SU-DHL-6 (cell line): ENCODE measurements around the gene ATP4B.
A peak's percentile ranks its signal among the peaks of the same experiment; 100 is the strongest.

Experiments used
- H2AFZ ChIP-seq: fragments of 200-600 bp; sonication (generic); 2 replicates; pipeline ENCODE4 v1.6.1; 2014; ENCODE audit warnings: low read depth, mild to moderate bottlenecking, moderate library complexity, mixed read lengths, antibody characterized with exemption, low read length; ENCODE audit not compliant: severe bottlenecking
- H3F3A ChIP-seq: fragments of 200-600 bp; shearing (Covaris generic); 2 replicates; pipeline ENCODE4 v1.6.0; 2016; ENCODE audit warnings: antibody characterized with exemption, mild to moderate bottlenecking; ENCODE audit not compliant: insufficient read depth
- H3K27ac ChIP-seq: fragments of 200-600 bp; sonication (generic); 2 replicates; pipeline ENCODE4 v1.5.1; 2016; ENCODE audit warnings: low read depth, mild to moderate bottlenecking, low read length, moderate library complexity, mixed read lengths
- H3K27me3 ChIP-seq: fragments of 200-600 bp; sonication (generic), shearing (Covaris generic); 2 replicates; pipeline ENCODE4 v1.6.0; 2014; ENCODE audit warnings: mild to moderate bottlenecking, low read length
- H3K36me3 ChIP-seq: fragments of 200-600 bp; sonication (generic); 2 replicates; pipeline ENCODE4 v1.6.1; 2014; ENCODE audit warnings: mild to moderate bottlenecking, low read length, mixed read lengths
- H3K4me2 ChIP-seq: fragments of 300-600, 200-600 bp; shearing (Covaris generic), sonication (generic); 2 replicates; pipeline ENCODE4 v1.6.0; 2014; ENCODE audit warnings: low read length, low read depth, mild to moderate bottlenecking; ENCODE audit not compliant: poor library complexity, severe bottlenecking
- H3K4me3 ChIP-seq: fragments of 200-600 bp; sonication (generic); 2 replicates; pipeline ENCODE4 v1.5.1; 2014; ENCODE audit warnings: antibody characterized with exemption, low read length, mild to moderate bottlenecking, mixed read lengths; ENCODE audit not compliant: insufficient read depth, poor library complexity, severe bottlenecking
- H3K79me2 ChIP-seq: fragments of 200-600 bp; sonication (generic); 2 replicates; pipeline ENCODE4 v1.6.1; 2014; ENCODE audit warnings: mild to moderate bottlenecking, low read length, moderate library complexity; ENCODE audit not compliant: insufficient read depth
- H3K9ac ChIP-seq: fragments of 200-600 bp; sonication (generic); 2 replicates; pipeline ENCODE4 v1.7.0; 2014; ENCODE audit warnings: mild to moderate bottlenecking, low read length
- H3K9me2 ChIP-seq: fragments of 200-600 bp; sonication (generic); replicated peaks from 2 replicates; pipeline ENCODE4 v1.6.1; 2014; ENCODE audit warnings: low read length; ENCODE audit not compliant: insufficient read depth
- H3K9me3 ChIP-seq: fragments of 200-600 bp; sonication (generic); 2 replicates; pipeline ENCODE4 v1.6.1; 2014; ENCODE audit warnings: low read length, mixed read lengths; ENCODE audit not compliant: insufficient read depth
- H4K20me1 ChIP-seq: fragments of 200-600 bp; sonication (generic); 2 replicates; pipeline ENCODE4 v1.6.1; 2014; ENCODE audit warnings: low read depth, mild to moderate bottlenecking, antibody characterized with exemption, low read length, moderate library complexity, mixed read lengths
- EZH2phosphoT487 ChIP-seq: fragments of 200-600 bp; sonication (generic), shearing (Covaris generic); conservative IDR thresholded peaks from 2 replicates; pipeline ENCODE4 v1.6.1; 2018; ENCODE audit warnings: mild to moderate bottlenecking, antibody characterized with exemption, low read length, moderate library complexity, mixed read lengths
- TF ChIP-seq, protein P1 (sequence below): fragments of 200-600 bp; sonication (generic); IDR thresholded peaks from one replicate; pipeline ENCODE4 v1.5.1; 2017; ENCODE audit warnings: antibody characterized with exemption, mild to moderate bottlenecking, low read length, moderate library complexity; ENCODE audit not compliant: insufficient read depth, poor library complexity, severe bottlenecking

ATP4B gene

DNA sequence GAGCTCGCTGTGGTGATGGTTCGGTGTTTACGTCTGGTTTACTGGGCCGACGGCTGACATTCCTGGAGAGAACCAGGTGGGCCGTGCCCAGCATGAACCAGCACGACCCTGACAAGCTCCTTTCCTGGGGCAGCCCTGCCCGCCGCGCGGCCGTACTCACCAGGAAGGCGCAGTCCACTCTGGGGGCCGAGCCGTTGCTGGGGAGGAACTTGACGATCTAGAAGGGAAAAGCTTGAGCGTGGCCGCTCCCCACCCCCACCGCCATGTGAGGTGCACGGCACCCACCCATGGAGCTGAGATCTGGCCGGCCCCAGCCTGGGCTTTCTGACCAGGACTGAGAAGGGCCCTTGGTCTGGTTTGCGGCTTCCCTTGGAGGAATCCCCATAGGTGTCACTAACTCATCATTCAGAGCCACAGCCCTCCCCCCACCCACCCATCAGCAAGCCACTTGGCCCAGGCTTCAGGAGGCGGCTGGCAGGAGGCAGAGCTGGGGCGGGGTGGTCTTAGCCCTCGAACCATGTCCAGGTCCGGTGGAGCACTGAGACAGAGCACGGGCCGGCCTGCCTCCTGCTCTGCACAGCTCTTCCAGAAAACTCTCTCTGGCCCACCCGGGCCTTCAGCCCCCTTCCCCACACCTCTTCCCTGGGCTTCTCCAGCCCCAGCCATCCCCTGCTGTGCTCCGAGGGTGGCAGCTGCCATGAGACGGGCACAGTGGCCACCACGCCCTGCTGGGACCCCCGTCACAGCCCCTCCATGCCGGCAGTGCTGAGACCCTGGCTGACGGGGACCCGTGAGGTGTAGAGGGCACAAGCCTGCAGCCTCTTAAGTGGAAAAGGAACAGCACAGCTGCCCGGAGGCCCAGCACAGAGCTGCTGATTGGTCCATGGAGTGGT, 6.2 kb downstream of the ATP4B start:
- no peaks in the 10 kb centered on the region for H3K27me3 ChIP-seq
- no peaks in the 10 kb centered on the region for H3K9me2 ChIP-seq
- H3K4me2 ChIP-seq, result no peak overlapping the region
- no peaks in the 10 kb centered on the region for H3K79me2 ChIP-seq
- no peak overlapping the region for H2AFZ ChIP-seq
- TF ChIP-seq, protein P1, sequence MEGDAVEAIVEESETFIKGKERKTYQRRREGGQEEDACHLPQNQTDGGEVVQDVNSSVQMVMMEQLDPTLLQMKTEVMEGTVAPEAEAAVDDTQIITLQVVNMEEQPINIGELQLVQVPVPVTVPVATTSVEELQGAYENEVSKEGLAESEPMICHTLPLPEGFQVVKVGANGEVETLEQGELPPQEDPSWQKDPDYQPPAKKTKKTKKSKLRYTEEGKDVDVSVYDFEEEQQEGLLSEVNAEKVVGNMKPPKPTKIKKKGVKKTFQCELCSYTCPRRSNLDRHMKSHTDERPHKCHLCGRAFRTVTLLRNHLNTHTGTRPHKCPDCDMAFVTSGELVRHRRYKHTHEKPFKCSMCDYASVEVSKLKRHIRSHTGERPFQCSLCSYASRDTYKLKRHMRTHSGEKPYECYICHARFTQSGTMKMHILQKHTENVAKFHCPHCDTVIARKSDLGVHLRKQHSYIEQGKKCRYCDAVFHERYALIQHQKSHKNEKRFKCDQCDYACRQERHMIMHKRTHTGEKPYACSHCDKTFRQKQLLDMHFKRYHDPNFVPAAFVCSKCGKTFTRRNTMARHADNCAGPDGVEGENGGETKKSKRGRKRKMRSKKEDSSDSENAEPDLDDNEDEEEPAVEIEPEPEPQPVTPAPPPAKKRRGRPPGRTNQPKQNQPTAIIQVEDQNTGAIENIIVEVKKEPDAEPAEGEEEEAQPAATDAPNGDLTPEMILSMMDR, result no peak
- TF ChIP-seq EZH2phosphoT487, result no peak
- H3K27ac ChIP-seq, result peak overlapping the region; percentile 50
- H3K4me3 ChIP-seq, result no peak overlapping the region
- H3K36me3 ChIP-seq, result no peaks in the 10 kb centered on the region
- no peaks in the 10 kb centered on the region; the same call in 1 of the 2 replicates for H3F3A ChIP-seq
- no peaks in the 10 kb centered on the region for H3K9me3 ChIP-seq
- H4K20me1 ChIP-seq, result no peaks in the 10 kb centered on the region
- H3K9ac ChIP-seq, result no peak overlapping the region

DNA sequence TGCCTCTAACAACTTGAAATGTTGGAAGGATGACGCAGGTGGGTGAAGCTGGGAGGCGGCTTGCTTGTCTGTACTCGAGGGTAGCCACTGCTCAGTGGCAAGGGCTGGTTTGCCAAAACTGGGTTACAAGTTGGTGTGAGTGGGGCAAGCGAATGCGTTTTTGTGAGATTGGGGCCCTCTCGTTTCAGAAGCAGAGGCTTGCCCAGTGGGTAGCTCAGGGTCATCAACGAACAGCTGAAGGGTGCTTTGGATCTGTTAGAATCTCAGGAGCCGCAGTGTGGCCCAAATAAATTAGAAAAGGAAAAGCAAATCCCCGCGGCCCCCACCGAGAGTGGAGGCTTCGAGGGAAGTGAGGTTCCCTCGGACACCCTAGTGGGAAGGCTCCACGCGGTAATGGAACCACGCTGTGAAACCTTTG, 7.3 kb downstream of the ATP4B start:
- no peak overlapping the region for H3K27ac ChIP-seq
- no peaks in the 10 kb centered on the region for H3K36me3 ChIP-seq
- H2AFZ ChIP-seq, result no peak overlapping the region
- no peak overlapping the region for H3K9ac ChIP-seq
- no peaks in the 10 kb centered on the region for H4K20me1 ChIP-seq
- H3K4me2 ChIP-seq, result no peak overlapping the region
- H3K9me3 ChIP-seq, result no peaks in the 10 kb centered on the region
- no peak for TF ChIP-seq EZH2phosphoT487
- TF ChIP-seq, protein P1, result no peak
- H3K79me2 ChIP-seq, result no peaks in the 10 kb centered on the region
- no peaks in the 10 kb centered on the region; the same call in 1 of the 2 replicates for H3F3A ChIP-seq
- no peak overlapping the region for H3K4me3 ChIP-seq
- H3K27me3 ChIP-seq, result no peaks in the 10 kb centered on the region
- no peaks in the 10 kb centered on the region for H3K9me2 ChIP-seq

DNA sequence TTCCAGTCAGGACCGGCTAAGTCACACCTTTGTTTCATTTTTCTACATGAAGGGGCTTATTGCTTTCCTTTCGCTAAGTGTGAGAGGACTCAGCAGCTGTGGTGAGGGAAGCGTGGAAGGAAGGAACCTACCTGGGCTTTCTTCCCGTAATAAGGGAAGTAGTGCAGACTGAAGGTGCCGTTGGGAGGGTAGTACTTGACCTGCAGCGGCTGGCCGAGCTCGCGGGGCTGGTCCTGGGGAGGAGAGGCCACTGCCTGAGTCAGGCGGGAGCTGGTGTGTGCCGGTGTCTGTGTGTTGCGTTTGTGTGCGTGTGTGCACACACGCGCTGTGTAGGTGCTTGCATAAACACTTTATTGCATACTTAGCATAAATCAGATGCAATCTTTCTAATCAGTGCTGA, 7.7 kb downstream of the ATP4B start:
- H3K9me3 ChIP-seq, result no peaks in the 10 kb centered on the region
- H4K20me1 ChIP-seq, result no peaks in the 10 kb centered on the region
- no peak overlapping the region for H3K27ac ChIP-seq
- H3K4me2 ChIP-seq, result no peak overlapping the region
- TF ChIP-seq, protein P1, result no peak
- no peaks in the 10 kb centered on the region for H3K27me3 ChIP-seq
- H3K4me3 ChIP-seq, result no peak overlapping the region
- no peaks in the 10 kb centered on the region; the same call in 1 of the 2 replicates for H3F3A ChIP-seq
- no peaks in the 10 kb centered on the region for H3K36me3 ChIP-seq
- no peaks in the 10 kb centered on the region for H3K79me2 ChIP-seq
- no peaks in the 10 kb centered on the region for H3K9me2 ChIP-seq
- no peak overlapping the region for H3K9ac ChIP-seq
- H2AFZ ChIP-seq, result no peak overlapping the region
